Ishikawa (cell line): ENCODE results near the gene HPRT1.

Source experiments
- CEBPB ChIP-seq: IDR thresholded peaks from 2 replicates; pipeline ENCODE4 v1.6.1; 2012
- CREB1 ChIP-seq: IDR thresholded peaks from 2 replicates; pipeline ENCODE4 v1.6.1; 2012; ENCODE audit warnings: low read depth
- EGR1 ChIP-seq: IDR thresholded peaks from 2 replicates; pipeline ENCODE4 v1.6.1; 2012
- EP300 ChIP-seq: IDR thresholded peaks from 2 replicates; pipeline ENCODE4 v1.6.1; 2012; ENCODE audit warnings: borderline replicate concordance
- FOXM1 ChIP-seq: IDR thresholded peaks from 2 replicates; pipeline ENCODE4 v1.6.1; 2012; ENCODE audit warnings: low read depth, borderline replicate concordance
- NFIC ChIP-seq: IDR thresholded peaks from 2 replicates; pipeline ENCODE4 v1.6.1; 2012
- RAD21 ChIP-seq: IDR thresholded peaks from 2 replicates; pipeline ENCODE4 v1.6.1; 2012; ENCODE audit warnings: low read depth
- TAF1 ChIP-seq: IDR thresholded peaks from 2 replicates; pipeline ENCODE4 v1.6.1; 2012; ENCODE audit warnings: low read depth, mild to moderate bottlenecking
- TCF12 ChIP-seq: IDR thresholded peaks from 2 replicates; pipeline ENCODE4 v1.6.1; 2012; ENCODE audit warnings: low read depth
- TEAD4 ChIP-seq: IDR thresholded peaks from 2 replicates; pipeline ENCODE4 v1.6.1; 2012
- YY1 ChIP-seq: IDR thresholded peaks from 2 replicates; pipeline ENCODE4 v1.6.1; 2012; ENCODE audit warnings: low read depth
- ZBTB7A ChIP-seq: IDR thresholded peaks from 2 replicates; pipeline ENCODE4 v1.6.1; 2012; ENCODE audit warnings: low read depth
- TF ChIP-seq, protein P1 (sequence below): IDR thresholded peaks from 2 replicates; pipeline ENCODE4 v1.6.1; 2012
- TF ChIP-seq, protein P2 (sequence below): IDR thresholded peaks from 2 replicates; pipeline ENCODE4 v1.6.1; 2012; ENCODE audit warnings: low read depth, mild to moderate bottlenecking
- TF ChIP-seq, protein P3 (sequence below): IDR thresholded peaks from 2 replicates; pipeline ENCODE4 v1.6.1; 2012

HPRT1 gene

DNA sequence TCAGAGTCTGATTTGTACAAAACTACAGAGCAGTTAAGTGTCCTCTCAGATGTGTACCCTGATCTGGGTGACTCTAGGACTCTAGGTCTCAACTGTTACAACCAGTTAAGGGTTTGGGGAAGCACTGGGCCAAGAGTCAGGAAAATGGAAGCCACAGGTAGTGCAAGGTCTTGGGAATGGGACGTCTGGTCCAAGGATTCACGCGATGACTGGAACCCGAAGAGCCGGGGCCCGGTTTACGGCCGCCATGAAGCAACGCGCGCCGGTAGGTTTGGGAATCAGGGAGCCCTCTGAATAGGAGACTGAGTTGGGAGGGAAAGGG, 321 bp upstream of the HPRT1 start:
- no peak for TF ChIP-seq ZBTB7A
- no peak for TF ChIP-seq YY1
- TF ChIP-seq TCF12 = no peak
- TF ChIP-seq FOXM1 = no peak
- no peak for TF ChIP-seq RAD21
- TF ChIP-seq CREB1 = no peak
- no peak for TF ChIP-seq CEBPB
- TF ChIP-seq, protein P1, sequence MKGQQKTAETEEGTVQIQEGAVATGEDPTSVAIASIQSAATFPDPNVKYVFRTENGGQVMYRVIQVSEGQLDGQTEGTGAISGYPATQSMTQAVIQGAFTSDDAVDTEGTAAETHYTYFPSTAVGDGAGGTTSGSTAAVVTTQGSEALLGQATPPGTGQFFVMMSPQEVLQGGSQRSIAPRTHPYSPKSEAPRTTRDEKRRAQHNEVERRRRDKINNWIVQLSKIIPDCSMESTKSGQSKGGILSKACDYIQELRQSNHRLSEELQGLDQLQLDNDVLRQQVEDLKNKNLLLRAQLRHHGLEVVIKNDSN = no peak
- TF ChIP-seq TAF1 = no peak
- no peak for TF ChIP-seq EP300
- TF ChIP-seq NFIC = no peak
- no peak for TF ChIP-seq EGR1
- TF ChIP-seq, protein P2, sequence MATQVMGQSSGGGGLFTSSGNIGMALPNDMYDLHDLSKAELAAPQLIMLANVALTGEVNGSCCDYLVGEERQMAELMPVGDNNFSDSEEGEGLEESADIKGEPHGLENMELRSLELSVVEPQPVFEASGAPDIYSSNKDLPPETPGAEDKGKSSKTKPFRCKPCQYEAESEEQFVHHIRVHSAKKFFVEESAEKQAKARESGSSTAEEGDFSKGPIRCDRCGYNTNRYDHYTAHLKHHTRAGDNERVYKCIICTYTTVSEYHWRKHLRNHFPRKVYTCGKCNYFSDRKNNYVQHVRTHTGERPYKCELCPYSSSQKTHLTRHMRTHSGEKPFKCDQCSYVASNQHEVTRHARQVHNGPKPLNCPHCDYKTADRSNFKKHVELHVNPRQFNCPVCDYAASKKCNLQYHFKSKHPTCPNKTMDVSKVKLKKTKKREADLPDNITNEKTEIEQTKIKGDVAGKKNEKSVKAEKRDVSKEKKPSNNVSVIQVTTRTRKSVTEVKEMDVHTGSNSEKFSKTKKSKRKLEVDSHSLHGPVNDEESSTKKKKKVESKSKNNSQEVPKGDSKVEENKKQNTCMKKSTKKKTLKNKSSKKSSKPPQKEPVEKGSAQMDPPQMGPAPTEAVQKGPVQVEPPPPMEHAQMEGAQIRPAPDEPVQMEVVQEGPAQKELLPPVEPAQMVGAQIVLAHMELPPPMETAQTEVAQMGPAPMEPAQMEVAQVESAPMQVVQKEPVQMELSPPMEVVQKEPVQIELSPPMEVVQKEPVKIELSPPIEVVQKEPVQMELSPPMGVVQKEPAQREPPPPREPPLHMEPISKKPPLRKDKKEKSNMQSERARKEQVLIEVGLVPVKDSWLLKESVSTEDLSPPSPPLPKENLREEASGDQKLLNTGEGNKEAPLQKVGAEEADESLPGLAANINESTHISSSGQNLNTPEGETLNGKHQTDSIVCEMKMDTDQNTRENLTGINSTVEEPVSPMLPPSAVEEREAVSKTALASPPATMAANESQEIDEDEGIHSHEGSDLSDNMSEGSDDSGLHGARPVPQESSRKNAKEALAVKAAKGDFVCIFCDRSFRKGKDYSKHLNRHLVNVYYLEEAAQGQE = no peak

DNA sequence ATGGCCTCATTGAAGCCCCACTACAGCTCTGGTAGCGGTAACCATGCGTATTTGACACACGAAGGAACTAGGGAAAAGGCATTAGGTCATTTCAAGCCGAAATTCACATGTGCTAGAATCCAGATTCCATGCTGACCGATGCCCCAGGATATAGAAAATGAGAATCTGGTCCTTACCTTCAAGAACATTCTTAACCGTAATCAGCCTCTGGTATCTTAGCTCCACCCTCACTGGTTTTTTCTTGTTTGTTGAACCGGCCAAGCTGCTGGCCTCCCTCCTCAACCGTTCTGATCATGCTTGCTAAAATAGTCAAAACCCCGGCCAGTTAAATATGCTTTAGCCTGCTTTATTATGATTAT, 876 bp downstream of the HPRT1 start:
- TF ChIP-seq RAD21 = no peak

DNA sequence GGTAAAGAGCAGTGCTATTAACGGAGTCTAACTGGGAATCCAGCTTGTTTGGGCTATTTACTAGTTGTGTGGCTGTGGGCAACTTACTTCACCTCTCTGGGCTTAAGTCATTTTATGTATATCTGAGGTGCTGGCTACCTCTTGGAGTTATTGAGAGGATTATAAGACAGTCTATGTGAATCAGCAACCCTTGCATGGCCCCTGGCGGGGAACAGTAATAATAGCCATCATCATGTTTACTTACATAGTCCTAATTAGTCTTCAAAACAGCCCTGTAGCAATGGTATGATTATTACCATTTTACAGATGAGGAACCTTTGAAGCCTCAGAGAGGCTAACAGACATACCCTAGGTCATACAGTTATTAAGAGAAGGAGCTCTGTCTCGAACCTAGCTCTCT, 1.5 kb downstream of the HPRT1 start:
- TF ChIP-seq YY1 (no peak), NFIC (no peak), TEAD4 (no peak), TCF12 (no peak), FOXM1 (no peak), EGR1 (no peak), CREB1 (no peak), ZBTB7A (no peak), CEBPB (no peak), EP300 (no peak), RAD21 (no peak), TAF1 (no peak)
- TF ChIP-seq, protein P2 = no peak
- TF ChIP-seq, protein P3, sequence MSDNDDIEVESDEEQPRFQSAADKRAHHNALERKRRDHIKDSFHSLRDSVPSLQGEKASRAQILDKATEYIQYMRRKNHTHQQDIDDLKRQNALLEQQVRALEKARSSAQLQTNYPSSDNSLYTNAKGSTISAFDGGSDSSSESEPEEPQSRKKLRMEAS = no peak
- TF ChIP-seq, protein P1 = no peak

DNA sequence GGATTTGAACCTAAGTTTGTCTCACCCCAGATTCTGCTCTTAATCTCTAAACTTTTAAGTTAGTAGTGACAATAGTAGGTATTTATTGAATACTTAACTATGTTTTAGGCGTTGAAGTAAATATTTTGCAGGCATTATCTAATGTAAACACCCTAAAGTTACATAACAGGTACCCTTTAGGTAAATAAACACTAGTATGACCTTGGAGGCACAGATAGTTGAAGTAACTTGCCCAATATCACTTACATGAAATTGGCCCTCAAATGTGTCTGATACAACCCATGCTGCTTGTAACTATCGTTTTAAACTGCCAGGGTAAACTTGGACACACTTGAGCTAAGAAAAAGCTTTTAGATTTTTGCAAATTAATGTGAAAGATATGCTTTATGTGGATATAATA, 3.0 kb downstream of the HPRT1 start:
- TF ChIP-seq, protein P2 = no peak
- TF ChIP-seq CEBPB = no peak
- TF ChIP-seq CREB1 = no peak
- TF ChIP-seq ZBTB7A = no peak
- no peak for TF ChIP-seq RAD21
- no peak for TF ChIP-seq TAF1
- no peak for TF ChIP-seq EGR1
- no peak for TF ChIP-seq YY1
- TF ChIP-seq NFIC = no peak
- TF ChIP-seq, protein P3 = no peak
- TF ChIP-seq FOXM1 = no peak
- no peak for TF ChIP-seq TCF12
- no peak for TF ChIP-seq EP300
- TF ChIP-seq, protein P1 = no peak
- TF ChIP-seq TEAD4 = no peak

DNA sequence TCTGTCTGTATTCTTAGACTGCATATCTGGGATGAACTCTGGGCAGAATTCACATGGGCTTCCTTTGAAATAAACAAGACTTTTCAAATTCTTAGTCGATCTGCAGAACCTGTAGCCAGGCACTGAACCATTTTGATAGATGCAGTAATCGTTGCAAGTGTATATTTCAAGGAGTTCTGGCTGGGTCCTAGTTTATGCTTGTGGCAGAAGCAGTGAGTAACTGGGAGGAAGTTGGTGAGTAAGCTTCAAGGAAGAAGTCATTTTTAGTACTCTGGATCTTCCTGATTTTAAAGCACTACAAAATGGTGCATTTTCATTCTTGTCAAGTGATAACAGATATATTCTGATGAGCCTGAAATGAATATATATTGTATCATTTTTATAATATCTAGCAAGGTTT, 9.5 kb downstream of the HPRT1 start:
- TF ChIP-seq CREB1 = no peak
- no peak for TF ChIP-seq TAF1
- no peak for TF ChIP-seq EP300
- no peak for TF ChIP-seq EGR1
- no peak for TF ChIP-seq ZBTB7A
- TF ChIP-seq RAD21 = no peak
- TF ChIP-seq, protein P2 = no peak
- TF ChIP-seq TEAD4 = no peak
- no peak for TF ChIP-seq YY1
- TF ChIP-seq, protein P3 = no peak
